Measurements from ENCODE around the gene PHETA2.

DNA sequence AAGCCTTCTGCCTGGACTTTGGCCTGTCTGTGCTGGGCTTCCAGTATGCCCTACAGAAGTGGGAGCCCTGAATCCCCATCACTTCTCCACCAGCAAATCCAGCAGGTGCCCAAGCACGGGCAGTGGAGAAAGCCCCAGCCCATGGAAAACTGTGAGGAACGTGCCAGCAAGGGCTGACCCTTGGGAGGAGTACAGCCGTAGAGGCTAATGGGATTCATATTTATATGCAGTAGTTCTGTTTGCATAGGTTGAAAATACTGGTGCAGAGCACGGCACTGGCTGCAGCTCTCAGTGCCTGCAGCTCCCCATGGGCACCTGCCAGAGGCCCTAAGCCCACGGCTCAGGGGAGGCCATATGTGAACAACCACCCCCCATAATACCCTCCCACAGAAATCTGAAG, 13.6 kb upstream of the PHETA2 start:
- TF ChIP-seq POLR2AphosphoS5 (IDR thresholded peaks at IDR 0.05; ENCODE audit: low read depth, low read length) (no peak), SP2 (IDR thresholded peaks at IDR 0.05; ENCODE audit: low read length) (no peak), CEBPB (IDR thresholded peaks at IDR 0.05; ENCODE audit: low read depth, low read length) (no peak), NRF1 (IDR thresholded peaks at IDR 0.05; ENCODE audit: low read depth, low read length) (no peak)
- TF ChIP-seq, protein P1, sequence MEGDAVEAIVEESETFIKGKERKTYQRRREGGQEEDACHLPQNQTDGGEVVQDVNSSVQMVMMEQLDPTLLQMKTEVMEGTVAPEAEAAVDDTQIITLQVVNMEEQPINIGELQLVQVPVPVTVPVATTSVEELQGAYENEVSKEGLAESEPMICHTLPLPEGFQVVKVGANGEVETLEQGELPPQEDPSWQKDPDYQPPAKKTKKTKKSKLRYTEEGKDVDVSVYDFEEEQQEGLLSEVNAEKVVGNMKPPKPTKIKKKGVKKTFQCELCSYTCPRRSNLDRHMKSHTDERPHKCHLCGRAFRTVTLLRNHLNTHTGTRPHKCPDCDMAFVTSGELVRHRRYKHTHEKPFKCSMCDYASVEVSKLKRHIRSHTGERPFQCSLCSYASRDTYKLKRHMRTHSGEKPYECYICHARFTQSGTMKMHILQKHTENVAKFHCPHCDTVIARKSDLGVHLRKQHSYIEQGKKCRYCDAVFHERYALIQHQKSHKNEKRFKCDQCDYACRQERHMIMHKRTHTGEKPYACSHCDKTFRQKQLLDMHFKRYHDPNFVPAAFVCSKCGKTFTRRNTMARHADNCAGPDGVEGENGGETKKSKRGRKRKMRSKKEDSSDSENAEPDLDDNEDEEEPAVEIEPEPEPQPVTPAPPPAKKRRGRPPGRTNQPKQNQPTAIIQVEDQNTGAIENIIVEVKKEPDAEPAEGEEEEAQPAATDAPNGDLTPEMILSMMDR (IDR thresholded peaks at IDR 0.05; ENCODE audit: control extremely low read depth in 1 of 3, insufficient read depth in 1 of 3, low read depth in 1 of 3, low read length in 3 of 3) = no peak

Measured in H1 (cell line).